HepG2 (cell line): Measurements from ENCODE around the gene RESP18. TPM values are rescaled to one million over a fixed set of nuclear protein-coding genes. Genes with fewer than 3 reads are reported as not detected.

Experiments used
- AFF4 ChIP-seq: sonication (generic); formaldehyde crosslinking; IDR thresholded peaks from 2 replicates; pipeline ENCODE4 v1.4.0; 2020; ENCODE audit warnings: missing genetic modification reagents
- CHCHD3 ChIP-seq: sonication (generic); formaldehyde crosslinking; IDR thresholded peaks from 2 replicates; pipeline ENCODE4 v1.8.0; 2022; ENCODE audit warnings: mild to moderate bottlenecking, missing genetic modification reagents, moderate library complexity
- HBP1 ChIP-seq: IDR thresholded peaks from 2 replicates; pipeline ENCODE4 v1.6.1; 2016; ENCODE audit warnings: low read depth, control low read depth
- MYC ChIP-seq: sonication (generic); formaldehyde crosslinking; IDR thresholded peaks from 2 replicates; pipeline ENCODE4 v1.9.0; 2021; ENCODE audit warnings: missing genetic modification reagents, borderline replicate concordance
- NKX3-1 ChIP-seq: sonication (generic); formaldehyde crosslinking; IDR thresholded peaks from 2 replicates; pipeline ENCODE4 v1.5.0; 2020; ENCODE audit warnings: missing genetic modification reagents
- POLR2AphosphoS5 ChIP-seq: IDR thresholded peaks from 2 replicates; pipeline ENCODE4 v1.6.1; 2012; ENCODE audit warnings: low read depth, low read length
- RFXAP ChIP-seq: sonication (generic); formaldehyde crosslinking; IDR thresholded peaks from 2 replicates; pipeline ENCODE4 v1.4.0; 2020; ENCODE audit warnings: missing genetic modification reagents, borderline replicate concordance
- SPEN ChIP-seq: sonication (generic); formaldehyde crosslinking; IDR thresholded peaks from 2 replicates; pipeline ENCODE4 v1.5.1; 2020; ENCODE audit warnings: low read depth, mild to moderate bottlenecking, missing genetic modification reagents
- TCF12 ChIP-seq, 2 experiments: fragments of 450-650 bp in 1 of 2; sonication (generic) in 1 of 2; formaldehyde crosslinking in 1 of 2; IDR thresholded peaks; 2 replicates each; pipeline versions ENCODE4 v1.6.1 to v1.8.0; 2017 to 2022; ENCODE audit warnings: antibody characterized with exemption in 1 of 2, mild to moderate bottlenecking in 1 of 2, missing genetic modification reagents in 1 of 2, moderate library complexity in 1 of 2
- THRA ChIP-seq: sonication (generic); formaldehyde crosslinking; IDR thresholded peaks from 2 replicates; pipeline ENCODE4 v1.4.0; 2020; ENCODE audit warnings: missing genetic modification reagents, borderline replicate concordance
- ZHX1 ChIP-seq: sonication (generic); formaldehyde crosslinking; IDR thresholded peaks from 2 replicates; pipeline ENCODE4 v1.8.1; 2022; ENCODE audit warnings: low read depth, mild to moderate bottlenecking, missing genetic modification reagents
- ZNF276 ChIP-seq: sonication (generic); formaldehyde crosslinking; IDR thresholded peaks from 2 replicates; pipeline ENCODE4 v1.4.0; 2020; ENCODE audit warnings: mild to moderate bottlenecking, low read depth, missing genetic modification reagents
- ZNF589 ChIP-seq: sonication (generic); formaldehyde crosslinking; conservative IDR thresholded peaks from 2 replicates; pipeline ENCODE4 v1.8.0; 2022; ENCODE audit warnings: mild to moderate bottlenecking, moderate library complexity, missing genetic modification reagents
- ZNF704 ChIP-seq: sonication (generic); formaldehyde crosslinking; IDR thresholded peaks from 2 replicates; pipeline ENCODE4 v1.8.1; 2023; ENCODE audit warnings: mild to moderate bottlenecking, inconsistent platforms, moderate library complexity, missing genetic modification reagents, borderline replicate concordance
- polyA plus RNA-seq, 8 experiments: library from polyadenylated mRNA; depleted of rRNA in 3 of 8; stranded (reverse) in 7 of 8; unstranded in 1 of 8; fragments of >200 nt; fragmentation: Illumina TruSeq in 4 of 8; extraction: Trizol in 4 of 8; gene quantifications; 2 replicates each; pipeline versions ENCODE4 v1.2.1 to v1.2.3, GENCODE V29; 2011 to 2016; ENCODE audit warnings: low read depth in 4 of 8, missing spikeins in 1 of 8, mixed read lengths in 1 of 8; ENCODE audit not compliant: insufficient read depth in 1 of 8
- total RNA-seq, 5 experiments: library from RNA; depleted of rRNA; stranded (reverse); fragments of >200 nt; fragmentation: Illumina TruSeq; extraction: Trizol; gene quantifications; 2 replicates each; pipeline ENCODE4 v1.2.3, GENCODE V29; 2016; ENCODE audit warnings: low read depth in 1 of 5

RESP18 gene
- total and polyA plus RNA-seq, 2 of the 13 experiments (the other 11 are each of a cell fraction or from before 2014, with no cell fraction given): not detected

GRCh38 chr2:219279151-219279915 lies 53.2 kb downstream of the RESP18 start, which contains the start of gene DNAJB2 (continued):
- TF ChIP-seq THRA (CRISPR knock-in tag): peak; percentile 64; the same call in 1 of the 2 replicates
- 0 out of 2 replicates have a peak, but pooled peaks have one; percentile 57 for TF ChIP-seq NKX3-1 (CRISPR knock-in tag)
- TF ChIP-seq HBP1 (CRISPR knock-in tag): no peak
- peak; percentile 76 for TF ChIP-seq ZHX1
- no peak for TF ChIP-seq TCF12 (IDR thresholded peaks at IDR 0.05)
- TF ChIP-seq TCF12 (CRISPR knock-in tag; IDR thresholded peaks at IDR 0.05): peak; percentile 85; the same call in 1 of the 2 replicates
- TF ChIP-seq RFXAP (CRISPR knock-in tag): peak; percentile 92; the same call in 1 of the 2 replicates
- TF ChIP-seq CHCHD3 (CRISPR knock-in tag): no peak
- TF ChIP-seq ZNF704 (CRISPR knock-in tag): no peak
- TF ChIP-seq ZNF589 (CRISPR knock-in tag): peak; percentile 67; the same call in 1 of the 2 replicates
- TF ChIP-seq AFF4 (CRISPR knock-in tag): no peak
- TF ChIP-seq ZNF276 (CRISPR knock-in tag): peak; percentile 31; the same call in 1 of the 2 replicates
- peak; percentile 87 for TF ChIP-seq MYC (CRISPR knock-in tag)
- TF ChIP-seq SPEN: peak; percentile 93; the same call in 1 of the 2 replicates
- TF ChIP-seq POLR2AphosphoS5: peak; percentile 60; the same call in 1 of the 2 replicates
